GM19035 (cell line): ENCODE results near the gene PTBP1.

Experiments used
- ATAC-seq: cut with Tn5 transposase; IDR thresholded peaks from one replicate; pipeline ENCODE4 v1.9.1; 2021; ENCODE audit not compliant: unreplicated experiment

The PTBP1 gene

GRCh38 chr19:796692-797527 is at the start of gene PTBP1:
Gene PTBP1, plus strand, starts transcription at chr19:797452. Its CDS starts 46 bp downstream, at chr19:797498.
- peak; percentile 81 for ATAC-seq

- no peak for ATAC-seq
These were observed 49.0 kb upstream of the PTBP1 start for GRCh38 chr19:748274-748598.

- ATAC-seq, result no peak
These were observed 47.4 kb upstream of the PTBP1 start for GRCh38 chr19:749811-750210.

GRCh38 chr19:750640-751423 is 46.4 kb upstream of the PTBP1 start, which contains the start of gene MISP:
Gene MISP, plus strand, starts transcription at chr19:751112. Its CDS starts 5,835 bp downstream, at chr19:756947.
- no peak for ATAC-seq

GRCh38 chr19:751501-752341 is 45.5 kb upstream of the PTBP1 start:
- ATAC-seq, result no peak

GRCh38 chr19:752652-753517 is 44.4 kb upstream of the PTBP1 start:
- no peak for ATAC-seq

GRCh38 chr19:754530-754929 is 42.7 kb upstream of the PTBP1 start:
- no peak for ATAC-seq

- no peak for ATAC-seq
These were observed 42.2 kb upstream of the PTBP1 start for GRCh38 chr19:755063-755462.

GRCh38 chr19:756236-756635 is 41.0 kb upstream of the PTBP1 start:
- ATAC-seq, result no peak

- no peak for ATAC-seq
These were observed 40.2 kb upstream of the PTBP1 start for GRCh38 chr19:756821-757688.

- no peak for ATAC-seq
These were observed 39.2 kb upstream of the PTBP1 start for GRCh38 chr19:757811-758668.

- no peak for ATAC-seq
These were observed 34.1 kb upstream of the PTBP1 start for GRCh38 chr19:763181-763580.

GRCh38 chr19:763869-764268 is 33.4 kb upstream of the PTBP1 start:
- no peak for ATAC-seq

- ATAC-seq, result no peak
These were observed 33.0 kb upstream of the PTBP1 start for GRCh38 chr19:764301-764700.

GRCh38 chr19:765179-765738 is 32.0 kb upstream of the PTBP1 start:
- no peak for ATAC-seq

GRCh38 chr19:768424-768823 is 28.8 kb upstream of the PTBP1 start:
- ATAC-seq, result no peak

- no peak for ATAC-seq
These were observed 27.6 kb upstream of the PTBP1 start for GRCh38 chr19:769616-770015.

- ATAC-seq, result no peak
These were observed 25.9 kb upstream of the PTBP1 start for GRCh38 chr19:771332-771785.
